OCI-LY7 (cell line): Measurements from ENCODE around the gene C2orf81. TPM values are rescaled to one million over a fixed set of nuclear protein-coding genes. Genes with fewer than 3 reads are reported as not detected.
A peak's percentile ranks its signal among the peaks of the same experiment; 100 is the strongest.

Experiments used
- BruUV-seq: library from RNA; stranded (reverse); fragments of 400-500 nt; replicated peaks from 2 replicates; lab custom pipeline; 2021; lab: Mats Ljungman, UMichigan
- CTCF ChIA-PET: fragments of 300-600 bp; sonication (Branson Sonifier 250); formaldehyde crosslinking; loops from one replicate; lab custom pipeline; 2022; ENCODE audit warnings: antibody characterized with exemption; ENCODE audit not compliant: unreplicated experiment; lab: Charles Lee
- POLR2A ChIA-PET: fragments of 300-600 bp; sonication (Branson Sonifier 250); formaldehyde crosslinking; loops from one replicate; lab custom pipeline; 2022; ENCODE audit warnings: antibody characterized with exemption; lab: Charles Lee
- DNase-seq: peaks from one replicate; pipeline ENCODE4 v3.0.0-alpha.2; 2015; ENCODE audit warnings: low spot score
- H2AFZ ChIP-seq: fragments of 200-600 bp; sonication (generic), shearing (Covaris generic); 2 replicates; pipeline ENCODE4 v1.6.1; 2014; ENCODE audit warnings: mild to moderate bottlenecking, antibody characterized with exemption, low read length, moderate library complexity
- H3K27ac ChIP-seq: fragments of 200-600 bp; sonication (generic); 2 replicates; pipeline ENCODE4 v1.5.1; 2014; ENCODE audit warnings: mixed run types, low read depth, mild to moderate bottlenecking, moderate library complexity, low read length, inconsistent platforms; ENCODE audit not compliant: poor library complexity, severe bottlenecking
- H3K36me3 ChIP-seq: fragments of 200-600 bp; sonication (generic); 2 replicates; pipeline ENCODE4 v1.6.1; 2014; ENCODE audit warnings: mild to moderate bottlenecking, antibody characterized with exemption, low read length, moderate library complexity, mixed read lengths; ENCODE audit not compliant: insufficient read depth
- H3K4me1 ChIP-seq: fragments of 200-600 bp; sonication (generic); 2 replicates; pipeline ENCODE4 v1.5.1; 2014; ENCODE audit warnings: mild to moderate bottlenecking, low read length; ENCODE audit not compliant: insufficient read depth, poor library complexity, severe bottlenecking
- H3K4me2 ChIP-seq: fragments of 200-600 bp; sonication (generic); 2 replicates; pipeline ENCODE4 v1.6.1; 2014; ENCODE audit warnings: mild to moderate bottlenecking, low read length
- H3K4me3 ChIP-seq: fragments of 200-600 bp; sonication (generic); 2 replicates; pipeline ENCODE4 v1.5.1; 2014; ENCODE audit warnings: mild to moderate bottlenecking, low read depth, low read length; ENCODE audit not compliant: poor library complexity, severe bottlenecking
- H3K79me2 ChIP-seq: fragments of 200-600 bp; sonication (generic); 2 replicates; pipeline ENCODE4 v1.6.1; 2016; ENCODE audit warnings: low read depth, mild to moderate bottlenecking, low read length, moderate library complexity, mixed read lengths; ENCODE audit not compliant: insufficient read depth
- H3K9me2 ChIP-seq: fragments of 200-600 bp; sonication (generic); 2 replicates; pipeline ENCODE4 v1.6.1; 2016; ENCODE audit warnings: mild to moderate bottlenecking, low read length, mixed read lengths; ENCODE audit not compliant: insufficient read depth
- H3K9me3 ChIP-seq: fragments of 200-600 bp; sonication (generic); 2 replicates; pipeline ENCODE4 v1.6.1; 2014; ENCODE audit warnings: mild to moderate bottlenecking, mixed run types, low read length, mixed read lengths
- H4K20me1 ChIP-seq: fragments of 200-600 bp; sonication (generic); 2 replicates; pipeline ENCODE4 v1.6.1; 2014; ENCODE audit warnings: mild to moderate bottlenecking, antibody characterized with exemption, low read length, moderate library complexity, mixed read lengths; ENCODE audit not compliant: insufficient read depth
- CTCF ChIP-seq: fragments of 200-600 bp; sonication (generic); conservative IDR thresholded peaks from 2 replicates; pipeline ENCODE4 v1.5.1; 2014; ENCODE audit warnings: mild to moderate bottlenecking, antibody characterized with exemption, low read length, moderate library complexity, mixed read lengths
- EZH2phosphoT487 ChIP-seq: fragments of 200-600 bp; sonication (generic); IDR thresholded peaks from 2 replicates; pipeline ENCODE4 v1.6.1; 2018; ENCODE audit warnings: low read depth, borderline replicate concordance, mild to moderate bottlenecking, mixed run types, antibody characterized with exemption, low read length, moderate library complexity, mixed read lengths
- intact Hi-C: fragments of 100-400 bp; cut with micrococcal nuclease; formaldehyde crosslinking; loops from one replicate; pipeline ENCODE4 v1.10.0; 2022; ENCODE audit not compliant: unreplicated experiment
- total RNA-seq, 2 experiments: library from RNA; depleted of rRNA in 1 of 2; stranded (reverse); fragments of >200 nt in 1 of 2; shearing (Covaris generic) in 1 of 2; gene quantifications; 2 replicates each; pipeline ENCODE4 v1.2.3, GENCODE V29; 2014 to 2022

C2orf81 gene
- total RNA-seq, 2 experiments from 2014 or later = 3.2 to 22.5 TPM

GRCh38 chr2:74441690-74442482 lies 20.5 kb upstream of the C2orf81 start, which contains the start of gene RTKN:
RTKN (minus strand) TSS chr2:74441937; CDS start chr2:74441816, 121 bp downstream.
- no peak within 1 kb of the TSS for H3K27ac ChIP-seq
- no peaks in the 10 kb centered on the region for H3K36me3 ChIP-seq
- POLR2A ChIA-PET = interaction anchor here (1.4 to 2.3 kb wide), 3 partner anchors 13 to 21 kb away, joined by 3 to 13 read pairs (median 5); partner anchors contain the start of genes C2orf81, INO80B and WDR54
- H3K4me2 ChIP-seq = peak within 1 kb of the TSS; percentile 50; the same call in 1 of the 2 replicates
- no peaks in the 10 kb centered on the region for H3K79me2 ChIP-seq
- H4K20me1 ChIP-seq = no peaks in the 10 kb centered on the region
- no peak within 1 kb of the TSS for H3K4me3 ChIP-seq
- H3K9me3 ChIP-seq = no peaks in the 10 kb centered on the region
- no peak for DNase-seq
- CTCF ChIA-PET = interaction anchor here (0.5 kb wide), 1 partner anchor 234 kb away, joined by 3 read pairs; no protein-coding TSS in a partner anchor
- H3K4me1 ChIP-seq = peaks cover 30% of the 10 kb centered on the region
- TF ChIP-seq CTCF = no peak
- no peak for TF ChIP-seq EZH2phosphoT487
- no peaks in the 10 kb centered on the region for H3K9me2 ChIP-seq
- intact Hi-C loops = no loop called here
- no peak within 1 kb of the TSS; the same call in 1 of the 2 replicates for H2AFZ ChIP-seq
- no TSS peak for BruUV-seq

- no peak overlapping the region for H2AFZ ChIP-seq
- CTCF ChIA-PET = no interaction called here
Measured at GRCh38 chr2:74441170-74441689, 19.8 kb upstream of the C2orf81 start.

More at GRCh38 chr2:74441170-74441689, 19.8 kb upstream of the C2orf81 start:
- H3K9me2 ChIP-seq = no peaks in the 10 kb centered on the region
- H3K27ac ChIP-seq = no peak overlapping the region
- no peak for TF ChIP-seq CTCF
- TF ChIP-seq EZH2phosphoT487 = no peak
- no peaks in the 10 kb centered on the region for H3K9me3 ChIP-seq
- intact Hi-C loops = no loop called here
- no peak for DNase-seq
- no peak overlapping the region for H3K4me2 ChIP-seq
- H4K20me1 ChIP-seq = no peaks in the 10 kb centered on the region
- H3K4me1 ChIP-seq = peaks cover 34% of the 10 kb centered on the region
- POLR2A ChIA-PET = interaction anchor here (2.0 to 2.3 kb wide), 2 partner anchors 11 to 15 kb away, joined by 13 to 17 read pairs; partner anchors contain the start of gene INO80B
- BruUV-seq = no TSS peak
- H3K36me3 ChIP-seq = no peaks in the 10 kb centered on the region
- no peaks in the 10 kb centered on the region for H3K79me2 ChIP-seq
- H3K4me3 ChIP-seq = no peak overlapping the region
